ENCODE data around the gene OR1Q1. TPM values are rescaled to one million over a fixed set of nuclear protein-coding genes. Genes with fewer than 3 reads are reported as not detected.
"Not testable (repeated sequence)": the region's sequence is repeated elsewhere in the genome, so short reads cannot be mapped to it uniquely, and the experiment has no call there.

Gene OR1Q1, protein sequence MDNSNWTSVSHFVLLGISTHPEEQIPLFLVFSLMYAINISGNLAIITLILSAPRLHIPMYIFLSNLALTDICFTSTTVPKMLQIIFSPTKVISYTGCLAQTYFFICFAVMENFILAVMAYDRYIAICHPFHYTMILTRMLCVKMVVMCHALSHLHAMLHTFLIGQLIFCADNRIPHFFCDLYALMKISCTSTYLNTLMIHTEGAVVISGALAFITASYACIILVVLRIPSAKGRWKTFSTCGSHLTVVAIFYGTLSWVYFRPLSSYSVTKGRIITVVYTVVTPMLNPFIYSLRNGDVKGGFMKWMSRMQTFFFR
- polyA plus RNA-seq (2014; cell fraction: cytosol; rRNA removed): not detected in 2 replicates
- polyA plus RNA-seq (2014; cell fraction: nucleus; rRNA removed): not detected in 2 replicates

DNA sequence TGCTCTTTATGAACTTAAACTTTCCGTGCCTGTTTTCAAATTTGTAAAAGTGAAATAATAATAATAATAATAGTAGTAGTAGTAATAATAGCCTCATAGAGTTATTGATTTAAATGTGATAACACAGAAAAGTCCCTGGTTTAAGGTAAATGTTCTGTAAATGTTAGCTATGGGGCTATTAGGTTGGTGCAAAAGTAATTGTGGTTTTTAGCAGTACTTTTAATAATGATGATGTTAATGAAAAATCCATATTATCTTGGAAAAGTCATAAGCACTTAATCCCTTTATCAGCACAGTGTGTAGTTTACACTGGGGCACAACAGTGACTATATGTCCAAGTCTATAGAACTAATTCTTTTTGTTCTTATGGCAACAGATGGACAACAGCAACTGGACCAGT, at the start of gene OR1Q1:
Gene OR1Q1, plus strand, starts transcription at position 377 of the 400 bp plus-strand sequence. Its CDS starts 0 bp downstream, at position 377.
- no peak for DNase-seq (ENCODE audit: low spot score)

GRCh38 chr9:122567901-122568300, 46.6 kb upstream of the OR1Q1 start:
- DNase-seq (ENCODE audit: low spot score): no peak

DNA sequence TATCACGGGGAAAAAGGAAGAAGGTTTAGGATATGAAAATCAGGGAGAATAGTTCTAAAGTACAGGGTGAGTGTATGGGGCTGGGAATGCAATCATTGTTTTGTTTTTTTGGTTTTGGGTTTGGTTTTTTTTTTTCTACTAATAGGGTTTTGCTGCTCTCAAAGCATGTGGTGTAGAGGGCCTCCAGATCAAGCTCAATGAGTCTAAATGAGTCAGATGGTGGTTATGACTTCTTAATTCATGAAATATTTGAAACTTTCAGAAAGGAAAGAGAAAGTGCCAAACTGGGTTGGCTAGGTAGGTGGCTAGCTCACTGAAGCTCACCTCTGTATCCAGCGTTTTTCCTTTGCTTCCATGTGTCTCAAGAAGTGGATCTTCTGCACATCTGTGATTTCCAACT, 42.1 kb upstream of the OR1Q1 start:
- DNase-seq (ENCODE audit: low spot score): no peak

- no peak for DNase-seq (ENCODE audit: low spot score)
Observed at GRCh38 chr9:122579874-122580273, 34.7 kb upstream of the OR1Q1 start.

GRCh38 chr9:122580360-122580759, 34.2 kb upstream of the OR1Q1 start:
- no peak for DNase-seq (ENCODE audit: low spot score)

DNA sequence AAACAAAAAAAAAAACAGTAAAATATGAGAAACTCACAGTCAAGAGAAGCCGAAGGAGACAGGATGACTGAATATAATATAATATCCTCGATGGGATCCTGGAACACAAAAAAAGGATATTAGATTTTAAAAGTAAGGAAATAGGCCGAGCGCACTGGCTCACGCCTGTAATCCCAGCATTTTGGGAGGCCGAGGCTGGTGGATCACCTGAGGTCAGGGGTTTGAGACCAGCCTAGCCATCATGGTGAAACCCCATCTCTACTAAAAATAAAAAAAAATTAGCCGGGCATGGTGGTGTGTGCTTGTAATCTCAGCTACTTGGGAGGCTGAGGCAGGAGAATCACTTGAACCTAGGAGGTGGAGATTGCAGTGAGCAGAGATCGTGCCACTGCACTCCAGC, 31.3 kb upstream of the OR1Q1 start, which contains the start of gene OR1L8:
Gene OR1L8, minus strand, starts transcription at position 101 of the 400 bp plus-strand sequence. CDS start 14,907 bp downstream, outside the sequence.
- DNase-seq (ENCODE audit: low spot score): not testable (repeated sequence)

GRCh38 chr9:122605691-122606090, 8.8 kb upstream of the OR1Q1 start:
- no peak for DNase-seq (ENCODE audit: low spot score)

- DNase-seq (ENCODE audit: low spot score): no peak
Observed at GRCh38 chr9:122606587-122606986, 8.0 kb upstream of the OR1Q1 start.

DNA sequence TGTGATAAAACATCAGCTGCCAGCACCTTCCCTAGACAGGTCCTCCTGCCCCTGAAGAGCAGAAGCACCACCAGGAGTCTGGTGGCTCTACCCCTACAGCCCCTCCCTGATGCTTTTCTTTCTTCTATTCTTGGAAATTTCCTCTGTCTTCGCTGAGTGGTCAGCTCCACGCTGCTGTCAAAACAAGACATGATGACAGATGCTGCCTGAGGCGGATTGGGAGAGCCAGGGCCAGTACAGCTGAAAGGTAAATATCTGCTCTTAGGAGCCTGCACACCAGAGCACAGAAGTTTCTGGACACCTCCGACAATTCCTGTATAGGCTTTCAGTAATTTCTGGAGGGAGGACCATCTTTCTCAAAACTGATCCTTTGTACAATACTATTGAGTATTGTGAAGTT, 4.7 kb upstream of the OR1Q1 start:
- DNase-seq (ENCODE audit: low spot score): no peak

DNA sequence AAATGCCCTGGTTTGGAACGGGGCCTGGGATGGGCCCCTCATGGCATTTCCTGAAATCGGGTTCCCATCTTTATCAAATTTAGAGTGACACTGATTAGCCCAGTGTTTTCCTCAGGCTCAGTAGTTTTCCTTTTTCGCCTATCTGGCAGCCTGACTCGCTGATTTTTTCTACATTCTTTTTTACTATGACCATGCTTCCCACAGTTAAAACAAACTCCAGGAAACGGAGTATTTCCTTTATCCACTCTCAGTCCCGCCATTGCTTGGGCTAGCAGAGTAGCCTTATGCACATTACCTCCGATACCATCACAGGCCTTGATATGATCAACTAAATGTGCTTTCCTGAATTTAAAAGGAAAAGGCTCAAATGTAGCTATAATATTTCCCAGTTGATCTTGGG, 5.5 kb downstream of the OR1Q1 start:
- no peak for DNase-seq (ENCODE audit: low spot score)

DNA sequence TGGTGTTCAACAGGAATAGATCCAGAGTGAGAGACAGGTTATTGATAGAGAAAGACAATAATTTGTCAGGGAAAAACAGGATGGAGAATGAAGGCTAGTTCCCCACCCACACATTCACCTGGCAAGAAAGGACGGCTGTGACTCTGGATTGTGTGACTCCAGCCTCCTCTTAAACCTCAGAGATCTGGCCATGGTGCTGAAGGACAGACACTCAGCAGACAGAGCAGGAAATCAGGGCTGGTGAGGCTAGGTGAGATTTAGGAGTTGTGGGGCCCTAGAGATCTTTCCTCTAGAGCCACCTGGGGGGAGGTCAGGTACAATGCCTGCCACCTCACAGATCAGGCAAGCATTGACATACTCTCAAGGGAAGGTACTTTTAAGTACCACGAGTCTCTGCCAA, 27.7 kb downstream of the OR1Q1 start:
- no peak for DNase-seq (ENCODE audit: low spot score)

GRCh38 chr9:122656378-122656777, 41.8 kb downstream of the OR1Q1 start:
- DNase-seq (ENCODE audit: low spot score): no peak

DNA sequence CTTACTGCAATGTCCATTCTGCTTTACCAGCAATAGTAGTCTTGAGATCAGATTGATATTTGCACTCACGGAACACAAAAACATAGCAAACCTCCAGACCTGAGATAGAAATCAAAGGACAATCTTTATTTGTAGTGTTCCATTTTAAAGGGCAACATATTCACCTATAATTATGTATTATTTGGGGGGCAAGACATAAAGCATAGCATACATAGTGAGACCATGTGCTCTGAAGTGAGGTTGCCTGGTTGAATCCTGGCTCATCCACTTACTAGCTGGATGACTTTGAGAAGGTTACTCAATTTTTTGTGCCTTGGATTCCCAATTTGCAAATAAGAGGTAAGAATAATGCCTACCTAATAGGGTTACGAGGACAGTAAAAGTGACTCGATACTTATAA, 43.0 kb downstream of the OR1Q1 start, which contains the start of gene OR1B1:
Gene OR1B1, minus strand, starts transcription at position 101 of the 400 bp plus-strand sequence.
- no peak for DNase-seq (ENCODE audit: low spot score)

GRCh38 chr9:122661416-122661815, 46.9 kb downstream of the OR1Q1 start, which contains the start of gene OR1L1:
Gene OR1L1, plus strand, starts transcription at chr9:122661716. Its CDS starts 0 bp downstream, at chr9:122661716.
- no peak for DNase-seq (ENCODE audit: low spot score)

Data from SK-N-DZ (cell line).